Type B pancreatic cell (in vitro differentiated cells): ENCODE data around the gene MMRN1. TPM values are rescaled to one million over a fixed set of nuclear protein-coding genes. Genes with fewer than 3 reads are reported as not detected.

Experiments
- DNase-seq: peaks from one replicate; pipeline ENCODE4 v3.0.0; 2021; ENCODE audit warnings: mixed read lengths; ENCODE audit not compliant: unreplicated experiment; ENCODE audit errors: extremely low spot score
- H3K27ac Mint-ChIP-seq: 2 replicates; pipeline ENCODE4 v1.8.0; 2021; ENCODE audit warnings: mild to moderate bottlenecking, mixed read lengths
- H3K27me3 Mint-ChIP-seq: 2 replicates; pipeline ENCODE4 v1.8.0; 2021; ENCODE audit warnings: mixed read lengths
- H3K36me3 Mint-ChIP-seq: 2 replicates; pipeline ENCODE4 v1.8.0; 2021; ENCODE audit warnings: mixed read lengths
- H3K4me1 Mint-ChIP-seq: one replicate; pipeline ENCODE4 v1.8.0; 2021; ENCODE audit warnings: mixed read lengths; ENCODE audit not compliant: unreplicated experiment
- H3K4me3 Mint-ChIP-seq: 2 replicates; pipeline ENCODE4 v1.8.0; 2021; ENCODE audit warnings: mild to moderate bottlenecking, mixed read lengths
- H3K9me3 Mint-ChIP-seq: 2 replicates; pipeline ENCODE4 v1.8.0; 2021; ENCODE audit warnings: mixed read lengths
- CTCF ChIP-seq: fragments of 200-600 bp; sonication (generic); conservative IDR thresholded peaks from 2 replicates; pipeline ENCODE4 v1.5.0; 2021; ENCODE audit warnings: antibody characterized with exemption, mild to moderate bottlenecking
- total RNA-seq: library from RNA; stranded (reverse); gene quantifications from 2 replicates; pipeline ENCODE4 v1.2.1, GENCODE V29; 2021; ENCODE audit warnings: low replicate concordance

Gene MMRN1
- total RNA-seq, 1 donor from 2014 or later: 4.7 TPM

GRCh38 chr4:89904524-89904923, 9.9 kb downstream of the MMRN1 start:
- Mint-ChIP-seq H3K27ac (no peak overlapping the region), H3K27me3 (no peaks in the 10 kb centered on the region), H3K4me1 (peaks cover 19% of the 10 kb centered on the region), H3K4me3 (no peak overlapping the region), H3K36me3 (no peaks in the 10 kb centered on the region), H3K9me3 (no peaks in the 10 kb centered on the region)
- no peak for DNase-seq
- TF ChIP-seq CTCF: no peak

DNA sequence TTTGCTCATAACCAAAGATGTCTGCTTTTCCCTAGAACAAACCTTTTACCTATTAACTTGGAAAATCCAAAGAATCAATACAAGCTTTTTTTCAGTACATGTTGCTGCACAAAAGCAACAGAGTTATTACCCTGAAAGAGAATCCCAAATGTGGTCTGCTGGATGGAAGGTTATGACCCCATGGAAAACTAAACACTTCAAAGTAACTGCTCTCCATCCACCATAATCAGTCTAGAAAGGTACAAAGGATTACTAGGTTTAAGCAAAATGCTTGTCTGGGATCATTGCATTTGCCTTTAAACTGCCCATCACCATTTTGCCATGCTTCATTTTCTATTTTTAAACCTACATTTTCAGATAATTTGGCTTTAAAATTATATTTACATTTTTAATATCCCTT, 11.7 kb downstream of the MMRN1 start:
- no peak overlapping the region for H3K27ac Mint-ChIP-seq
- H3K36me3 Mint-ChIP-seq: no peaks in the 10 kb centered on the region
- peaks cover 19% of the 10 kb centered on the region for H3K4me1 Mint-ChIP-seq
- H3K27me3 Mint-ChIP-seq: no peaks in the 10 kb centered on the region
- H3K9me3 Mint-ChIP-seq: no peaks in the 10 kb centered on the region
- TF ChIP-seq CTCF: no peak
- DNase-seq: no peak
- H3K4me3 Mint-ChIP-seq: no peak overlapping the region

- H3K27me3 Mint-ChIP-seq: no peaks in the 10 kb centered on the region
These were observed 12.3 kb downstream of the MMRN1 start for GRCh38 chr4:89906777-89907521.

DNA sequence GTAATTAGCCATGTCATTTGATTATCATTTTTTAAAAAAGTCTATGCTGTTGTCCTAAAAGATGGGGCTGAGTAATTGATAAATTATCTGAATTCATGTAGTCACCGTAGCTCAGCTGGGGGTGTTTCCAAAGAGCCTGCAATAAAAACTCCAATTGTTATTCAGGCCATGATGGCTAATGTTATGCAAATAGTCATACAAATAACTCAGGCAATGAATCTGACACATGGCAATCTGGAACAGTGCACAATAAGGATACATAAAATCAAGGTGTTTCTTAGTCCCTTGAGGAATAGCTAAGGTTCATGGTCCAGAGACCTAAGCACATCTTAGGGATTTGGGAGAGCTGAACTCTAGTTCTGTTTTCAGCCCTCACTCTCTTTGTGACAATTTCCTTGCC, 15.2 kb downstream of the MMRN1 start:
- H3K9me3 Mint-ChIP-seq: no peaks in the 10 kb centered on the region
- no peak overlapping the region for H3K27ac Mint-ChIP-seq
- DNase-seq: no peak
- no peaks in the 10 kb centered on the region for H3K27me3 Mint-ChIP-seq
- peaks cover 18% of the 10 kb centered on the region for H3K4me1 Mint-ChIP-seq
- no peak overlapping the region for H3K4me3 Mint-ChIP-seq
- no peak for TF ChIP-seq CTCF
- H3K36me3 Mint-ChIP-seq: no peaks in the 10 kb centered on the region

More at GRCh38 chr4:89906777-89907521, 12.3 kb downstream of the MMRN1 start:
- no peak for DNase-seq
- no peak overlapping the region for H3K27ac Mint-ChIP-seq
- no peak overlapping the region for H3K4me3 Mint-ChIP-seq
- no peaks in the 10 kb centered on the region for H3K36me3 Mint-ChIP-seq
- peaks cover 19% of the 10 kb centered on the region for H3K4me1 Mint-ChIP-seq
- TF ChIP-seq CTCF: no peak
- H3K9me3 Mint-ChIP-seq: no peaks in the 10 kb centered on the region

DNA sequence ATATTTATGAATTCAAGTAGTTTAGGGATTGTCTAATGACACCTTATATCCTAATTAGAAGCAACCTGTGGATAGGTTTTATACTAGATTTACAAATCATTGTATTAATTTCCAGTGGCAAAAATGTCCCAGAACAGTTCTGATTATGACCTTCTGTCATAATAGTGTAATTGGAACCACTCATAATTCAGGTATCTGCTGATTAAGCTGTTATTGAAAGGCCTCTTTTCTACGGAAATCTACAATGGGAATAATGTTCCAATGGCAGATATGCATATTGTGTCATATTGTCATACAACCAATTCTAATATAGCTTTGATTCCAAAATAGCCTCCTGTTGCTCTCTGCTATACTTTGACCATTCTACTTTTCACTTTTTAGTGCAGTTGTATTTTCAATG, 19.0 kb downstream of the MMRN1 start:
- Mint-ChIP-seq H3K4me1 (peaks cover 19% of the 10 kb centered on the region), H3K27me3 (no peaks in the 10 kb centered on the region), H3K36me3 (no peaks in the 10 kb centered on the region), H3K4me3 (no peak overlapping the region), H3K9me3 (no peaks in the 10 kb centered on the region), H3K27ac (no peak overlapping the region)
- DNase-seq: no peak
- no peak for TF ChIP-seq CTCF
